GM21447 (cell line): ENCODE measurements around the gene AKT1S1.

Experiments used
- ATAC-seq: cut with Tn5 transposase; IDR thresholded peaks from one replicate; pipeline ENCODE4 v1.9.1; 2021; ENCODE audit not compliant: unreplicated experiment

Gene AKT1S1

GRCh38 chr19:49908480-49909420 lies 31.6 kb upstream of the AKT1S1 start:
- no peak for ATAC-seq

GRCh38 chr19:49907745-49908446 lies 30.7 kb upstream of the AKT1S1 start:
- ATAC-seq, result no peak

- no peak for ATAC-seq
These were observed 29.9 kb upstream of the AKT1S1 start for GRCh38 chr19:49906879-49907564.

GRCh38 chr19:49904136-49904535 lies 27.0 kb upstream of the AKT1S1 start:
- ATAC-seq, result no peak

- ATAC-seq, result peak; percentile 52
These were observed 19.9 kb upstream of the AKT1S1 start, which contains the start of gene IL4I1 for GRCh38 chr19:49896863-49897621. IL4I1 (minus strand) TSS chr19:49896887; CDS start chr19:49896160, 727 bp downstream.

- ATAC-seq, result no peak
These were observed 18.6 kb upstream of the AKT1S1 start for GRCh38 chr19:49895566-49896297.

- no peak for ATAC-seq
These were observed 17.9 kb upstream of the AKT1S1 start for GRCh38 chr19:49894879-49895565.

GRCh38 chr19:49894011-49894664 lies 17.0 kb upstream of the AKT1S1 start:
- ATAC-seq, result no peak

- no peak for ATAC-seq
These were observed 15.6 kb upstream of the AKT1S1 start for GRCh38 chr19:49892716-49893115.

- ATAC-seq, result no peak
These were observed 14.2 kb upstream of the AKT1S1 start for GRCh38 chr19:49891393-49891792.

- ATAC-seq, result no peak
These were observed 13.5 kb upstream of the AKT1S1 start for GRCh38 chr19:49890349-49891311.

GRCh38 chr19:49889687-49890348 lies 12.7 kb upstream of the AKT1S1 start:
- no peak for ATAC-seq

- ATAC-seq, result no peak
These were observed 12.0 kb upstream of the AKT1S1 start for GRCh38 chr19:49889038-49889686.

GRCh38 chr19:49888510-49888824 lies 11.3 kb upstream of the AKT1S1 start:
- ATAC-seq, result no peak

- no peak for ATAC-seq
These were observed 10.7 kb upstream of the AKT1S1 start for GRCh38 chr19:49887665-49888509.
